Gastrocnemius medialis (tissue), 4 donors: ENCODE results near the gene ZNF680.

Source experiments
- CTCF ChIP-seq, 5 experiments: fragments of 450-650 bp in 3 of 5; fragments of 200-600 bp in 2 of 5; sonication (generic) in 2 of 5; IDR thresholded peaks in 4 of 5; conservative IDR thresholded peaks in 1 of 5; 1 replicate in 4 of 5; 2 replicates in 1 of 5; pipeline ENCODE4 v1.5.1; 2016 to 2019; ENCODE audit warnings: antibody characterized with exemption in 5 of 5, mild to moderate bottlenecking in 3 of 5, moderate library complexity in 3 of 5
- POLR2A ChIP-seq, 2 donors: fragments of 450-650 bp; IDR thresholded peaks; one replicate each; pipeline ENCODE4 v1.6.1; 2017; ENCODE audit warnings: antibody characterized with exemption in 2 of 2, mild to moderate bottlenecking in 2 of 2, moderate library complexity in 2 of 2

DNA sequence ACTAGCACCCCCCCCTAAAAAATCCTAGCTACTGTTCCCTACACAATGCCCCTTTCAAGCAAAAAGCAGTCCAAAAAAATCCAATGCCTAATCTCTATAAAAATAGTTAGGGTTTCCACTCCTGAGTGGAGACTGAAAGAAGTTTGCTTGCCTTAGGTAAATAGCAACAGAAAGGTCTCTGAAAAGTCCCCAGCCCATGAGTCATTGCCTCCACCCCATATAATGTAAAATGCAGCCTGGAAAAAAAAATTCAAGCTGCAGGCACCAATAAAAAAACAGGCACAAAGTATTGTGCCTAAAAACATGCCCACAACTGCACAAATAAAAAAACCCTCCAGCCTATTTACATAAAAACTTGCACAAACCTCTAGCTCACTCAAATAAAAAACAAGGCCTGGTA, 47.5 kb downstream of the ZNF680 start:
- TF ChIP-seq CTCF (IDR thresholded peaks at IDR 0.05 in 4 of 5, conservative IDR thresholded peaks at IDR 0.05 in 1 of 5) (no peak), POLR2A (IDR thresholded peaks at IDR 0.05) (no peak)
